SW480 (cell line): Measurements from ENCODE around the gene SERP1.
"Not testable (repeated sequence)": the region's sequence is repeated elsewhere in the genome, so short reads cannot be mapped to it uniquely, and the experiment has no call there.

Source experiments
- DNase-seq: peaks from one replicate; pipeline ENCODE4 v3.0.0-alpha.2; 2016; ENCODE audit warnings: low spot score

The SERP1 gene

GRCh38 chr3:150538324-150539208, 7.7 kb downstream of the SERP1 start:
- no peak for DNase-seq

- DNase-seq: no peak
Observed at GRCh38 chr3:150535204-150535603, 11.1 kb downstream of the SERP1 start.

GRCh38 chr3:150531775-150532174, 14.5 kb downstream of the SERP1 start:
- DNase-seq: no peak

GRCh38 chr3:150528354-150528797, 17.9 kb downstream of the SERP1 start:
- peak; percentile 29 for DNase-seq

GRCh38 chr3:150527464-150528255, 18.6 kb downstream of the SERP1 start:
- no peak for DNase-seq

- DNase-seq: no peak
Observed at GRCh38 chr3:150523538-150523937, 22.8 kb downstream of the SERP1 start.

GRCh38 chr3:150521463-150521862, 24.8 kb downstream of the SERP1 start:
- peak; percentile 7 for DNase-seq

- DNase-seq: peak; percentile 32
Observed at GRCh38 chr3:150520408-150520807, 25.9 kb downstream of the SERP1 start.

- DNase-seq: peak; percentile 89
Observed at GRCh38 chr3:150519026-150519425, 27.3 kb downstream of the SERP1 start.

GRCh38 chr3:150515210-150515609, 31.1 kb downstream of the SERP1 start:
- DNase-seq: no peak

- no peak for DNase-seq
Observed at GRCh38 chr3:150511122-150511821, 35.0 kb downstream of the SERP1 start.

- no peak for DNase-seq
Observed at GRCh38 chr3:150509780-150510179, 36.5 kb downstream of the SERP1 start.

GRCh38 chr3:150508401-150508800, 37.9 kb downstream of the SERP1 start:
- DNase-seq: no peak

- DNase-seq: no peak
Observed at GRCh38 chr3:150504483-150504882, 41.8 kb downstream of the SERP1 start.

- no peak for DNase-seq
Observed at GRCh38 chr3:150503402-150504099, 42.7 kb downstream of the SERP1 start.

GRCh38 chr3:150500960-150501359, 45.3 kb downstream of the SERP1 start:
- not testable (repeated sequence) for DNase-seq

- DNase-seq: peak; percentile 23
Observed at GRCh38 chr3:150497956-150498355, 48.3 kb downstream of the SERP1 start.

- DNase-seq: peak; percentile 36
Observed at GRCh38 chr3:150495563-150496168, 50.6 kb downstream of the SERP1 start.

GRCh38 chr3:150495149-150495548, 51.1 kb downstream of the SERP1 start:
- DNase-seq: no peak

- DNase-seq: no peak
Observed at GRCh38 chr3:150494411-150494977, 51.8 kb downstream of the SERP1 start.
